GM20431 (cell line): ENCODE results near the gene KCNJ5.
"Not testable (repeated sequence)": the region's sequence is repeated elsewhere in the genome, so short reads cannot be mapped to it uniquely, and the experiment has no call there.

ENCODE experiments used
- in situ Hi-C: fragments of 300-500 bp; cut with MseI, MboI; formaldehyde crosslinking; loops from one replicate; pipeline ENCODE4 v1.15.0; 2020; ENCODE audit warnings: low sequenced_read_pairs; ENCODE audit not compliant: unreplicated experiment

Gene KCNJ5

GRCh38 chr11:128908391-128909246 lies 17.5 kb downstream of the KCNJ5 start:
- in situ Hi-C loops = no loop called here

- in situ Hi-C loops = no loop called here
Measured at GRCh38 chr11:128909438-128910125, 18.4 kb downstream of the KCNJ5 start.

GRCh38 chr11:128910576-128910975 lies 19.4 kb downstream of the KCNJ5 start:
- in situ Hi-C loops = no loop called here

GRCh38 chr11:128911239-128911638 lies 20.1 kb downstream of the KCNJ5 start:
- in situ Hi-C loops = no loop called here

- in situ Hi-C loops = no loop called here
Measured at GRCh38 chr11:128911701-128912100, 20.5 kb downstream of the KCNJ5 start.

- in situ Hi-C loops = no loop called here
Measured at GRCh38 chr11:128913806-128914205, 22.6 kb downstream of the KCNJ5 start.

- in situ Hi-C loops = no loop called here
Measured at GRCh38 chr11:128914216-128915148, 23.3 kb downstream of the KCNJ5 start.

- in situ Hi-C loops = no loop called here
Measured at GRCh38 chr11:128915149-128915521, 24.0 kb downstream of the KCNJ5 start.

GRCh38 chr11:128916037-128916572 lies 24.9 kb downstream of the KCNJ5 start:
- in situ Hi-C loops = no loop called here

- in situ Hi-C loops = no loop called here
Measured at GRCh38 chr11:128916681-128917080, 25.5 kb downstream of the KCNJ5 start.

GRCh38 chr11:128917144-128917724 lies 26.1 kb downstream of the KCNJ5 start:
- in situ Hi-C loops = no loop called here

GRCh38 chr11:128919216-128919615 lies 28.1 kb downstream of the KCNJ5 start:
- in situ Hi-C loops = no loop called here

GRCh38 chr11:128919635-128920034 lies 28.5 kb downstream of the KCNJ5 start:
- in situ Hi-C loops = not testable (repeated sequence)

- in situ Hi-C loops = no loop called here
Measured at GRCh38 chr11:128920666-128921065, 29.5 kb downstream of the KCNJ5 start.

- in situ Hi-C loops = no loop called here
Measured at GRCh38 chr11:128921793-128922192, 30.6 kb downstream of the KCNJ5 start.

GRCh38 chr11:128924104-128924503 lies 32.9 kb downstream of the KCNJ5 start:
- in situ Hi-C loops = no loop called here

GRCh38 chr11:128924510-128925249 lies 33.5 kb downstream of the KCNJ5 start:
- in situ Hi-C loops = no loop called here

- in situ Hi-C loops = no loop called here
Measured at GRCh38 chr11:128925250-128925600, 34.1 kb downstream of the KCNJ5 start.

GRCh38 chr11:128926000-128926399 lies 34.8 kb downstream of the KCNJ5 start:
- in situ Hi-C loops = no loop called here
